K562 (cell line): Measurements from ENCODE around the gene DCTN2. TPM values are rescaled to one million over a fixed set of nuclear protein-coding genes. Genes with fewer than 3 reads are reported as not detected.

ENCODE experiments used
- ATAC-seq: fragments of 200-7000 bp; cut with Tn5 transposase; 3 replicates; pipeline ENCODE4 v1.9.1; 2020; ENCODE audit warnings: moderate library complexity
- BruUV-seq: library from RNA; stranded (reverse); fragments of 400-500 nt; replicated peaks from 2 replicates; lab custom pipeline; 2021; lab: Mats Ljungman, UMichigan
- CTCF ChIA-PET: fragments of 300-600 bp; formaldehyde crosslinking; extraction: SDS; loops from one replicate; lab custom pipeline; 2021; ENCODE audit warnings: low intra/inter-chr PET ratio; lab: Yijun Ruan, JAX
- POLR2A ChIA-PET: fragments of 300-600, 350-650 bp; sonication (Branson Sonifier 250); formaldehyde crosslinking; extraction: SDS; loops from one replicate; lab custom pipeline; 2021; ENCODE audit warnings: antibody characterized with exemption, inconsistent platforms; lab: Yijun Ruan, JAX
- DNase-seq, 4 experiments: peaks; one replicate each; pipeline versions ENCODE4 v3.0.0 to v3.0.0-alpha.2; 2011 to 2018; ENCODE audit warnings: low spot score in 3 of 4, mixed read lengths in 3 of 4; ENCODE audit errors: extremely low read depth in 1 of 4
- FAIRE-seq: peaks from 2 replicates; lab custom pipeline; 2011; peaks lifted over from hg19 to GRCh38; lab: Jason Lieb, UNC
- H2AFZ ChIP-seq: 2 replicates; pipeline ENCODE4 v1.6.0; 2011; ENCODE audit warnings: low read depth, low read length, control low read depth, inconsistent platforms
- H3K27ac ChIP-seq: fragments of 200-600 bp; 3 replicates; pipeline ENCODE4 v1.8.0; 2011; ENCODE audit warnings: low read depth, mild to moderate bottlenecking, control low read depth, inconsistent platforms, low read length, moderate library complexity, mixed read lengths; ENCODE audit errors: extremely low read depth
- H3K27me3 ChIP-seq, 2 experiments: fragments of 300-600 bp in 1 of 2; 2 replicates in 1 of 2; 3 replicates in 1 of 2; pipeline versions ENCODE4 v1.6.0 to v1.8.0; 2011; ENCODE audit warnings: inconsistent platforms in 2 of 2, low read length in 2 of 2, mild to moderate bottlenecking in 1 of 2, mixed read lengths in 1 of 2, moderate library complexity in 1 of 2; ENCODE audit not compliant: control insufficient read depth in 2 of 2, insufficient read depth in 2 of 2
- H3K36me3 ChIP-seq: fragments of 300-600 bp; 3 replicates; pipeline ENCODE4 v1.8.0; 2011; ENCODE audit warnings: mild to moderate bottlenecking, low read length, inconsistent platforms; ENCODE audit not compliant: control insufficient read depth, insufficient read depth
- H3K4me1 ChIP-seq, 2 experiments: fragments of 200-600 bp in 1 of 2; replicated peaks in 1 of 2; 2 replicates in 1 of 2; 3 replicates in 1 of 2; pipeline versions ENCODE4 v1.5.1 to v1.8.0; 2011; ENCODE audit warnings: inconsistent platforms in 2 of 2, low read length in 2 of 2, mild to moderate bottlenecking in 1 of 2, mixed read lengths in 1 of 2, moderate library complexity in 1 of 2; ENCODE audit not compliant: control insufficient read depth in 2 of 2, insufficient read depth in 2 of 2
- H3K4me2 ChIP-seq: 2 replicates; pipeline ENCODE4 v1.6.1; 2011; ENCODE audit warnings: low read length, control low read depth, inconsistent platforms, mixed read lengths; ENCODE audit not compliant: insufficient read depth
- H3K4me3 ChIP-seq: fragments of 200-600 bp; sonication (generic), shearing (Covaris generic); 2 replicates; pipeline ENCODE4 v1.5.1; 2016; ENCODE audit warnings: control low read depth, inconsistent platforms
- H3K79me2 ChIP-seq: fragments of 200-600 bp; 3 replicates; pipeline ENCODE4 v1.8.0; 2011; ENCODE audit warnings: low read length, inconsistent platforms; ENCODE audit not compliant: control insufficient read depth, insufficient read depth
- H3K9ac ChIP-seq, 2 experiments: 2 replicates each; pipeline versions ENCODE4 v1.6.0 to v1.6.1; 2011; ENCODE audit warnings: low read depth in 2 of 2, low read length in 2 of 2, control low read depth in 1 of 2, inconsistent platforms in 1 of 2, mild to moderate bottlenecking in 1 of 2, mixed read lengths in 1 of 2; ENCODE audit not compliant: insufficient read depth in 1 of 2
- H3K9me1 ChIP-seq: one replicate; pipeline ENCODE4 v1.6.0; 2011; ENCODE audit warnings: inconsistent platforms, mild to moderate bottlenecking, low read length, moderate library complexity; ENCODE audit not compliant: control insufficient read depth, insufficient read depth
- H3K9me3 ChIP-seq: replicated peaks from 2 replicates; pipeline ENCODE4 v1.5.1; 2011; ENCODE audit warnings: low read depth, low read length, inconsistent platforms; ENCODE audit not compliant: control insufficient read depth, insufficient read depth
- H4K20me1 ChIP-seq: replicated peaks from 2 replicates; pipeline ENCODE4 v1.6.1; 2011; ENCODE audit warnings: low read length, inconsistent platforms, mixed read lengths; ENCODE audit not compliant: control insufficient read depth, insufficient read depth
- CXXC5 ChIP-seq: fragments of 250-450 bp; sonication (Bioruptor Pico); IDR thresholded peaks from 2 replicates; pipeline ENCODE4 v1.8.0; 2022; ENCODE audit warnings: inconsistent platforms, mild to moderate bottlenecking, moderate library complexity
- TAL1 ChIP-seq: fragments of 450-650 bp; IDR thresholded peaks from 2 replicates; pipeline ENCODE4 v1.6.1; 2016; ENCODE audit warnings: mild to moderate bottlenecking
- ZNF511 ChIP-seq: sonication (generic); formaldehyde crosslinking; IDR thresholded peaks from 2 replicates; pipeline ENCODE4 v1.8.0; 2022; ENCODE audit warnings: mild to moderate bottlenecking, missing genetic modification reagents
- WGBS: fragments of 100-300 bp; shearing (Covaris generic); methylation state at CpG from one replicate; pipeline ENCODE4 v1.1.6; 2016; ENCODE audit warnings: low coverage, mixed read lengths; ENCODE audit not compliant: insufficient coverage; ENCODE audit errors: missing lambda C conversion rate; 5-methylcytosine and 5-hydroxymethylcytosine counted together
- in situ Hi-C: fragments of 300-500 bp; cut with MboI; formaldehyde crosslinking; loops from 4 replicates; pipeline ENCODE4 v1.15.0; 2018; ENCODE audit warnings: inconsistent platforms, mixed read lengths
- intact Hi-C: fragments of 100-400 bp; cut with micrococcal nuclease; formaldehyde crosslinking; loops from 2 replicates; pipeline ENCODE4 v1.14.2; 2022
- polyA plus RNA-seq, 8 experiments: library from polyadenylated mRNA; depleted of rRNA in 4 of 8; stranded (reverse) in 5 of 8; unstranded in 3 of 8; fragments of >200 nt; fragmentation: Nextera tagmentation in 2 of 8; fragmentation: Illumina TruSeq in 1 of 8; extraction: Ambion mirVana in 2 of 8; extraction: Trizol in 1 of 8; gene quantifications; 2 replicates each; pipeline versions ENCODE4 v1.2.1 to v1.2.3, GENCODE V29; 2011 to 2014; ENCODE audit warnings: inconsistent platforms in 1 of 8, missing spikeins in 1 of 8
- total RNA-seq, 7 experiments: library from RNA; depleted of rRNA in 6 of 7; stranded (reverse); fragments of >200 nt in 6 of 7; fragmentation: Illumina TruSeq in 2 of 7; extraction: Trizol in 2 of 7; gene quantifications; 2 replicates each; pipeline versions ENCODE4 v1.2.1 to v1.2.3, GENCODE V29; 2011 to 2021; ENCODE audit warnings: low replicate concordance in 1 of 7

Gene DCTN2
- total and polyA plus RNA-seq, 9 of the 15 experiments (the other 6 are each of a cell fraction or from before 2014, with no cell fraction given): 43.6 to 270 (median 125) TPM

GRCh38 chr12:57576613-57577160, 29.7 kb upstream of the DCTN2 start:
- FAIRE-seq: no peak
- no peak for TF ChIP-seq ZNF511
- TF ChIP-seq TAL1: no peak
- no peak for TF ChIP-seq CXXC5 (CRISPR knock-in tag)
- no TSS peak for BruUV-seq
- Histone ChIP-seq H3K4me2 (no peak overlapping the region), H3K36me3 (peaks cover 85% of the 10 kb centered on the region), H3K27ac (no peak overlapping the region), H4K20me1 (no peaks in the 10 kb centered on the region), H3K9me3 (no peaks in the 10 kb centered on the region), H3K27me3 (no peaks in the 10 kb centered on the region), H3K4me3 (no peak overlapping the region), H3K9me1 (peaks cover 7% of the 10 kb centered on the region), H2AFZ (no peak overlapping the region), H3K9ac (peak overlapping the region in 1 of 2 experiments; percentile 12; a peak in 1 of 4 replicates), H3K79me2 (no peaks in the 10 kb centered on the region), H3K4me1 (no peaks in the 10 kb centered on the region)
- no peak for ATAC-seq
- ChIA-PET CTCF (no interaction called here), POLR2A (interaction anchor here (1.4 kb wide), 1 partner anchor 31 kb away, joined by 5 read pairs; no protein-coding TSS in a partner anchor)
- 72% methylated on average over 9 of the region's 9 CpGs for WGBS
- DNase-seq: no peak
- intact Hi-C loops (no loop called here), in situ Hi-C loops (no loop called here)
